ENCODE data around the gene DENND2C.

- TF ChIP-seq TAF1 (IDR thresholded peaks at IDR 0.05; ENCODE audit: borderline replicate concordance, insufficient read depth, low read length): no peak
- no peak for TF ChIP-seq SIN3A (IDR thresholded peaks at IDR 0.05; ENCODE audit: borderline replicate concordance, insufficient read depth, low read length)
These were observed 129.0 kb downstream of the DENND2C start for GRCh38 chr1:114540821-114541220.
